ENCODE measurements around the gene ADAMTSL3. TPM values are rescaled to one million over a fixed set of nuclear protein-coding genes. Genes with fewer than 3 reads are reported as not detected.

Gene ADAMTSL3
- total RNA-seq (not detected), total RNA-seq (0 to 0.20 (median 0) reads per million in 172 experiments)
- polyA plus RNA-seq (2013, experiment 1 of 2), result not detected
- polyA plus RNA-seq (2013, experiment 2 of 2), result 0.95 TPM

DNA sequence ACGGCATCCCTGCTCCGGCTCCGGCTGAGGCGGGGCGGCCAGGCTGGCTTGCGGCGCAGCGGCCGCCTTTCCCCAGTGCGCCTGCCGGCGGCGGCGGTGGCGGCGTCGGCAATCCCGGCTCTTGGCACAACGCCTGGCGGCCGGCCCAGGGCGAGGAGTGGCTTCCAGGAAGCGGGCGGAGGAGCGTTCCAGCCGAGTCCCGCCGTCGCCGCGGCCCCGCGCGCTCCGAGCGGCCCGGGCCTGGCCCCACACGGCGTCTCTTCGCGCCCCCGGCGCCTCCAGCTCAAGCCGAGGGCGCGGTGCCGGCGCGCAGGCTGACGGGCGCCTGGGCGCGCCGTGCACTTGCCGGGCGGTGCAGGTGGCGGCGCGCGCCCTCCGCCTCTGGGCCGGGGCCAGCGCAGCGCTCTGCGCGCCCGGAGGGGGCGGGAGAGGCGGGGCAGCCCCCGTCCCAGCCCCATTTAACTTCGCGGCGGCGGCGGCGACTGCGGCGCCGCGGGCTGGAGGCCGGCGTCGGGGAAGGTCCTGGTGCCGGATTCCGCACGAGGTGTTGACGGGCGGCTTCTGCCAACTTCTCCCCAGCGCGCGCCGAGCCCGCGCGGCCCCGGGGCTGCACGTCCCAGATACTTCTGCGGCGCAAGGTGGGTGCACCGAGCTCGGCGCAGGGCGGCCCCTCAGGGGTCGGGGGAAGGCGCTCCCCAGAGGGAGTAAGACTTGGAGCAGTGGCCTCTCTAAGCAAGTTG is at the start of gene ADAMTSL3:
Gene ADAMTSL3, plus strand, starts transcription at position 485 of the 740 bp plus-strand sequence. CDS start 1,639 bp downstream, outside the sequence.
- H3K27ac Mint-ChIP-seq, result no peak within 1 kb of the TSS
- ChIA-PET POLR2A (no interaction called here), CTCF (no interaction called here)
- H3K9me3 Mint-ChIP-seq, result no peaks in the 10 kb centered on the region
- peaks cover 0 to 24% of the 10 kb centered on the region in 2 experiments for H3K9me3 ChIP-seq (ENCODE audit: control insufficient read depth in 1 of 2, insufficient read depth in 1 of 2, low read length in 2 of 2)
- peaks cover 16 to 21% of the 10 kb centered on the region in 2 experiments for H3K27me3 ChIP-seq (ENCODE audit: control insufficient read depth in 1 of 2, insufficient read depth in 2 of 2, low read length in 2 of 2)
- no peaks in the 10 kb centered on the region for H3K4me1 Mint-ChIP-seq (ENCODE audit: low read depth)
- no peak within 1 kb of the TSS for H3K27ac ChIP-seq (ENCODE audit: low read depth in 1 of 2, low read length in 2 of 2)
- no peaks in the 10 kb centered on the region for H3K36me3 Mint-ChIP-seq (ENCODE audit: low read depth)
- H3K4me3 Mint-ChIP-seq, result no peak within 1 kb of the TSS
- TF ChIP-seq CTCF (IDR thresholded peaks at IDR 0.05), result no peak
- no peaks in the 10 kb centered on the region for H3K4me1 ChIP-seq (ENCODE audit: insufficient read depth, low read length)
- intact Hi-C loops (cut with DNase I, micrococcal nuclease), result no loop called here
- H3K4me3 ChIP-seq (ENCODE audit: low read length), result no peak within 1 kb of the TSS
- H3K36me3 ChIP-seq (ENCODE audit: insufficient read depth, low read length), result no peaks in the 10 kb centered on the region
- peaks cover 44% of the 10 kb centered on the region for H3K27me3 Mint-ChIP-seq
- no peak for DNase-seq
- no peak for ATAC-seq (ENCODE audit: poor library complexity)

DNA sequence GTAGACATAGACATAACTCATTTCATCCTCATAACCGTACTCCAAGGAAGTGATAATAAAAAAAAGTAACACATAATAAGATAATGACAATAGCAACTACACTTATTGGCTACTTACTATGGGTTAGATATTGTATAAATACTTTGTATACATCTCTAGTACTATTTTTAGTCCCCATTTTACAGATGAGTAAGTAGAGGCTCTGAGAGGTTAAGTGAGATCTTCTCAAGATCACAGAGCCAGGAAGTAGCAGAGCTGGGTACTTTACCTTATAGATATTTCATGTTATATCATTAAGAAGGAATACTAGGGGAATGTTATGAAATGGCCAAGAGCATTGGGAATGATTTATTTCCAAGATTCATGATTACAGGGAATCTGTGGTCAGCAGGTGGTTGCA is 49.4 kb upstream of the ADAMTSL3 start:
- ChIA-PET CTCF (no interaction called here), POLR2A (no interaction called here)
- H3K27me3 Mint-ChIP-seq, result peaks cover 15% of the 10 kb centered on the region
- Histone ChIP-seq H3K27me3 (ENCODE audit: control insufficient read depth in 1 of 2, insufficient read depth in 2 of 2, low read length in 2 of 2) (peaks cover 0 to 8% of the 10 kb centered on the region in 2 experiments), H3K27ac (ENCODE audit: low read depth in 1 of 2, low read length in 2 of 2) (no peak overlapping the region), H3K9me3 (ENCODE audit: control insufficient read depth in 1 of 2, insufficient read depth in 1 of 2, low read length in 2 of 2) (no peaks in the 10 kb centered on the region), H3K36me3 (ENCODE audit: insufficient read depth, low read length) (no peaks in the 10 kb centered on the region), H3K4me1 (ENCODE audit: insufficient read depth, low read length) (no peaks in the 10 kb centered on the region), H3K4me3 (ENCODE audit: low read length) (no peak overlapping the region)
- no peaks in the 10 kb centered on the region for H3K36me3 Mint-ChIP-seq (ENCODE audit: low read depth)
- H3K27ac Mint-ChIP-seq, result no peak overlapping the region
- peaks cover 12% of the 10 kb centered on the region for H3K9me3 Mint-ChIP-seq
- no peak for ATAC-seq (ENCODE audit: poor library complexity)
- no peak for TF ChIP-seq CTCF (IDR thresholded peaks at IDR 0.05)
- intact Hi-C loops (cut with DNase I, micrococcal nuclease), result no loop called here
- no peaks in the 10 kb centered on the region for H3K4me1 Mint-ChIP-seq (ENCODE audit: low read depth)
- no peak for DNase-seq
- no peak overlapping the region for H3K4me3 Mint-ChIP-seq

GRCh38 chr15:83605111-83605945 is 48.6 kb upstream of the ADAMTSL3 start:
- CTCF ChIA-PET, result no interaction called here
- no peak for ATAC-seq (ENCODE audit: poor library complexity)
- no peaks in the 10 kb centered on the region for H3K4me1 Mint-ChIP-seq (ENCODE audit: low read depth)
- intact Hi-C loops (cut with DNase I, micrococcal nuclease), result no loop called here
- Histone ChIP-seq H3K9me3 (ENCODE audit: control insufficient read depth in 1 of 2, insufficient read depth in 1 of 2, low read length in 2 of 2) (no peaks in the 10 kb centered on the region), H3K36me3 (ENCODE audit: insufficient read depth, low read length) (no peaks in the 10 kb centered on the region), H3K4me3 (ENCODE audit: low read length) (no peak overlapping the region), H3K27ac (ENCODE audit: low read depth in 1 of 2, low read length in 2 of 2) (no peak overlapping the region), H3K27me3 (ENCODE audit: control insufficient read depth in 1 of 2, insufficient read depth in 2 of 2, low read length in 2 of 2) (peaks cover 0 to 8% of the 10 kb centered on the region in 2 experiments), H3K4me1 (ENCODE audit: insufficient read depth, low read length) (no peaks in the 10 kb centered on the region)
- H3K36me3 Mint-ChIP-seq (ENCODE audit: low read depth), result no peaks in the 10 kb centered on the region
- no peak overlapping the region for H3K4me3 Mint-ChIP-seq
- no peak for DNase-seq
- H3K9me3 Mint-ChIP-seq, result peaks cover 7% of the 10 kb centered on the region
- POLR2A ChIA-PET, result no interaction called here
- H3K27me3 Mint-ChIP-seq, result peaks cover 19% of the 10 kb centered on the region
- H3K27ac Mint-ChIP-seq, result no peak overlapping the region
- TF ChIP-seq CTCF (IDR thresholded peaks at IDR 0.05), result no peak
